Measurements from ENCODE around the gene PLA2G6. TPM values are rescaled to one million over a fixed set of nuclear protein-coding genes. Genes with fewer than 3 reads are reported as not detected.

The PLA2G6 gene
- total RNA-seq, 6 donors from 2014 or later, result 21.1 to 295 (median 47.5) TPM

GRCh38 chr22:38170469-38170868 is 11.2 kb downstream of the PLA2G6 start:
- TF ChIP-seq POLR2A (IDR thresholded peaks at IDR 0.05), result no peak
- no peak for TF ChIP-seq CTCF (IDR thresholded peaks at IDR 0.05)
- TF ChIP-seq POLR2AphosphoS5 (IDR thresholded peaks at IDR 0.05), result no peak
- peaks cover 18 to 29% (median 22%) of the 10 kb centered on the region in 4 donors for H3K4me1 ChIP-seq
- H3K9me3 ChIP-seq, result no peaks in the 10 kb centered on the region
- ATAC-seq (ENCODE audit: low FRiP score in 2 of 2) (no peak), DNase-seq (no peak)
- H3K27me3 ChIP-seq, result no peaks in the 10 kb centered on the region
- no peak overlapping the region for H3K4me3 ChIP-seq
- 95 to 97% methylated on average over 4 to 5 of the region's 5 CpGs for WGBS, 2 donors
- peaks cover 0 to 3% (median 1%) of the 10 kb centered on the region in 4 donors for H3K36me3 ChIP-seq
- H3K27ac ChIP-seq, result no peak overlapping the region

- Histone ChIP-seq H3K9me3 (no peaks in the 10 kb centered on the region), H3K27me3 (no peaks in the 10 kb centered on the region), H3K36me3 (peaks cover 0 to 3% (median 1%) of the 10 kb centered on the region in 4 donors), H3K4me1 (peaks cover 14 to 20% (median 19%) of the 10 kb centered on the region in 4 donors), H3K4me3 (no peak overlapping the region), H3K27ac (no peak overlapping the region)
- 92 to 94% methylated on average over 17 of the region's 17 CpGs for WGBS, 2 donors
- ATAC-seq (ENCODE audit: low FRiP score in 2 of 2) (no peak), DNase-seq (no peak)
- TF ChIP-seq CTCF (IDR thresholded peaks at IDR 0.05) (no peak), POLR2AphosphoS5 (IDR thresholded peaks at IDR 0.05) (no peak), POLR2A (IDR thresholded peaks at IDR 0.05) (no peak), EP300 (IDR thresholded peaks at IDR 0.05) (no peak)
These were observed 12.5 kb downstream of the PLA2G6 start for GRCh38 chr22:38169116-38169515.

GRCh38 chr22:38167988-38168407 is 13.6 kb downstream of the PLA2G6 start:
- no peak overlapping the region for H3K4me3 ChIP-seq
- 62 to 75% methylated on average over 7 of the region's 7 CpGs for WGBS, 2 donors
- H3K27ac ChIP-seq, result peak overlapping the region in 1 of 4 donors; percentile 30
- H3K9me3 ChIP-seq, result no peaks in the 10 kb centered on the region
- ATAC-seq (ENCODE audit: low FRiP score in 2 of 2) (no peak), DNase-seq (no peak)
- H3K36me3 ChIP-seq, result peaks cover 0 to 3% (median 1%) of the 10 kb centered on the region in 4 donors
- TF ChIP-seq POLR2AphosphoS5 (IDR thresholded peaks at IDR 0.05) (no peak), CTCF (IDR thresholded peaks at IDR 0.05) (no peak), POLR2A (IDR thresholded peaks at IDR 0.05) (no peak), EP300 (IDR thresholded peaks at IDR 0.05) (no peak)
- peaks cover 7 to 14% (median 12%) of the 10 kb centered on the region in 4 donors for H3K4me1 ChIP-seq
- no peaks in the 10 kb centered on the region for H3K27me3 ChIP-seq

GRCh38 chr22:38165922-38166593 is 15.6 kb downstream of the PLA2G6 start:
- Histone ChIP-seq H3K27ac (peak overlapping the region in 1 of 4 donors; percentile 44), H3K27me3 (no peaks in the 10 kb centered on the region), H3K4me3 (no peak overlapping the region), H3K4me1 (peaks cover 0 to 4% (median 1%) of the 10 kb centered on the region in 4 donors), H3K36me3 (peaks cover 0 to 3% (median 1%) of the 10 kb centered on the region in 4 donors), H3K9me3 (no peaks in the 10 kb centered on the region)
- TF ChIP-seq POLR2A (IDR thresholded peaks at IDR 0.05) (no peak), EP300 (IDR thresholded peaks at IDR 0.05) (no peak), CTCF (IDR thresholded peaks at IDR 0.05) (no peak), POLR2AphosphoS5 (IDR thresholded peaks at IDR 0.05) (no peak)
- 86 to 91% methylated on average over 13 of the region's 13 CpGs for WGBS, 2 donors
- no peak for ATAC-seq (ENCODE audit: low FRiP score in 2 of 2)
- DNase-seq, result no peak

GRCh38 chr22:38164551-38164918 is 17.1 kb downstream of the PLA2G6 start:
- TF ChIP-seq POLR2A (IDR thresholded peaks at IDR 0.05) (no peak), EP300 (IDR thresholded peaks at IDR 0.05) (no peak)
- DNase-seq (no peak), ATAC-seq (ENCODE audit: low FRiP score in 2 of 2) (no peak)
- Histone ChIP-seq H3K27me3 (no peaks in the 10 kb centered on the region), H3K36me3 (peaks cover 0 to 3% (median 1%) of the 10 kb centered on the region in 4 donors), H3K9me3 (no peaks in the 10 kb centered on the region), H3K4me3 (no peak overlapping the region), H3K27ac (peak overlapping the region in 1 of 4 donors; percentile 44), H3K4me1 (peaks cover 0 to 4% (median 1%) of the 10 kb centered on the region in 4 donors)
- WGBS, 2 donors, result 93% methylated on average over 7 of the region's 7 CpGs; no CpG with 5 or more reads in 1 of the 2 donors

Data from upper lobe of left lung (tissue), 6 donors.